RWPE2 (cell line): Measurements from ENCODE around the gene MRPS23.

ENCODE experiments used
- ATAC-seq: fragments of 200-7000 bp; cut with Tn5 transposase; 3 replicates; pipeline ENCODE4 v1.9.1; 2021; ENCODE audit warnings: low read depth
- DNase-seq: peaks from one replicate; pipeline ENCODE4 v3.0.0-alpha.2; 2020; ENCODE audit warnings: low spot score
- H3K27ac ChIP-seq: fragments of 450-650 bp; 2 replicates; pipeline ENCODE4 v1.5.1; 2017; ENCODE audit warnings: mild to moderate bottlenecking; ENCODE audit not compliant: poor library complexity, severe bottlenecking
- H3K27me3 ChIP-seq: fragments of 250-450 bp; sonication (Bioruptor Pico); 2 replicates; pipeline ENCODE4 v1.5.1; 2021; ENCODE audit warnings: mild to moderate bottlenecking, moderate library complexity; ENCODE audit not compliant: insufficient read depth, poor library complexity, severe bottlenecking
- H3K36me3 ChIP-seq: fragments of 250-450 bp; sonication (Bioruptor Pico); 2 replicates; pipeline ENCODE4 v1.5.1; 2020; ENCODE audit warnings: low read depth, mild to moderate bottlenecking, moderate library complexity
- H3K4me1 ChIP-seq: fragments of 250-450 bp; sonication (Bioruptor Pico); 2 replicates; pipeline ENCODE4 v1.5.1; 2021; ENCODE audit warnings: mild to moderate bottlenecking, moderate library complexity; ENCODE audit not compliant: insufficient read depth, poor library complexity, severe bottlenecking
- H3K4me3 ChIP-seq: fragments of 250-450 bp; sonication (Bioruptor Pico); 2 replicates; pipeline ENCODE4 v1.5.1; 2021; ENCODE audit warnings: mild to moderate bottlenecking, moderate library complexity; ENCODE audit not compliant: severe bottlenecking
- H3K9me3 ChIP-seq: fragments of 250-450 bp; sonication (Bioruptor Pico); 2 replicates; pipeline ENCODE4 v1.5.1; 2021; ENCODE audit warnings: mild to moderate bottlenecking, moderate library complexity; ENCODE audit not compliant: severe bottlenecking
- TF ChIP-seq, protein P1 (sequence below): fragments of 450-650 bp; IDR thresholded peaks from one replicate; pipeline ENCODE4 v1.5.1; 2017; ENCODE audit warnings: mild to moderate bottlenecking, moderate library complexity; ENCODE audit not compliant: poor library complexity, severe bottlenecking

Gene MRPS23

GRCh38 chr17:57856792-57857620, 7.2 kb upstream of the MRPS23 start:
- no peak overlapping the region for H3K27ac ChIP-seq
- H3K27me3 ChIP-seq: no peaks in the 10 kb centered on the region
- H3K4me3 ChIP-seq: no peak overlapping the region
- TF ChIP-seq, protein P1, sequence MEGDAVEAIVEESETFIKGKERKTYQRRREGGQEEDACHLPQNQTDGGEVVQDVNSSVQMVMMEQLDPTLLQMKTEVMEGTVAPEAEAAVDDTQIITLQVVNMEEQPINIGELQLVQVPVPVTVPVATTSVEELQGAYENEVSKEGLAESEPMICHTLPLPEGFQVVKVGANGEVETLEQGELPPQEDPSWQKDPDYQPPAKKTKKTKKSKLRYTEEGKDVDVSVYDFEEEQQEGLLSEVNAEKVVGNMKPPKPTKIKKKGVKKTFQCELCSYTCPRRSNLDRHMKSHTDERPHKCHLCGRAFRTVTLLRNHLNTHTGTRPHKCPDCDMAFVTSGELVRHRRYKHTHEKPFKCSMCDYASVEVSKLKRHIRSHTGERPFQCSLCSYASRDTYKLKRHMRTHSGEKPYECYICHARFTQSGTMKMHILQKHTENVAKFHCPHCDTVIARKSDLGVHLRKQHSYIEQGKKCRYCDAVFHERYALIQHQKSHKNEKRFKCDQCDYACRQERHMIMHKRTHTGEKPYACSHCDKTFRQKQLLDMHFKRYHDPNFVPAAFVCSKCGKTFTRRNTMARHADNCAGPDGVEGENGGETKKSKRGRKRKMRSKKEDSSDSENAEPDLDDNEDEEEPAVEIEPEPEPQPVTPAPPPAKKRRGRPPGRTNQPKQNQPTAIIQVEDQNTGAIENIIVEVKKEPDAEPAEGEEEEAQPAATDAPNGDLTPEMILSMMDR: no peak
- H3K9me3 ChIP-seq: no peaks in the 10 kb centered on the region
- ATAC-seq: no peak
- H3K4me1 ChIP-seq: peaks cover 6% of the 10 kb centered on the region
- H3K36me3 ChIP-seq: no peaks in the 10 kb centered on the region
- no peak for DNase-seq

GRCh38 chr17:57855391-57856035, 5.7 kb upstream of the MRPS23 start:
- H3K27me3 ChIP-seq: no peaks in the 10 kb centered on the region
- peaks cover 6% of the 10 kb centered on the region for H3K4me1 ChIP-seq
- H3K36me3 ChIP-seq: no peaks in the 10 kb centered on the region
- no peaks in the 10 kb centered on the region for H3K9me3 ChIP-seq
- DNase-seq (no peak), ATAC-seq (no peak)
- no peak overlapping the region for H3K27ac ChIP-seq
- H3K4me3 ChIP-seq: no peak overlapping the region
- TF ChIP-seq, protein P1: no peak

- ATAC-seq (no peak), DNase-seq (no peak)
- Histone ChIP-seq H3K4me1 (peaks cover 10% of the 10 kb centered on the region), H3K36me3 (peaks cover 4% of the 10 kb centered on the region), H3K27me3 (no peaks in the 10 kb centered on the region), H3K27ac (no peak overlapping the region), H3K9me3 (no peaks in the 10 kb centered on the region), H3K4me3 (no peak overlapping the region)
- TF ChIP-seq, protein P1: no peak
Observed at GRCh38 chr17:57853695-57854094, 3.9 kb upstream of the MRPS23 start.

- no peak for ATAC-seq
Observed at GRCh38 chr17:57852955-57853328, 3.1 kb upstream of the MRPS23 start.

More at GRCh38 chr17:57852955-57853328, 3.1 kb upstream of the MRPS23 start:
- H3K27me3 ChIP-seq: no peaks in the 10 kb centered on the region
- no peak overlapping the region for H3K4me3 ChIP-seq
- no peaks in the 10 kb centered on the region for H3K9me3 ChIP-seq
- H3K36me3 ChIP-seq: peaks cover 12% of the 10 kb centered on the region
- peaks cover 11% of the 10 kb centered on the region for H3K4me1 ChIP-seq
- DNase-seq: no peak
- no peak overlapping the region for H3K27ac ChIP-seq
- TF ChIP-seq, protein P1: no peak
